Right lobe of liver (tissue), 6 donors: ENCODE results near the gene B3GALNT1. TPM values are rescaled to one million over a fixed set of nuclear protein-coding genes. Genes with fewer than 3 reads are reported as not detected.

Experiments
- ATAC-seq, 4 donors: fragments of 200-7000 bp; cut with Tn5 transposase; one replicate each; pipeline ENCODE4 v1.9.1; 2020; ENCODE audit warnings: mild to moderate bottlenecking in 4 of 4, moderate library complexity in 4 of 4
- DNase-seq, 3 donors: peaks; one replicate each; pipeline ENCODE4 v3.0.0-alpha.2; 2020
- H3K27ac ChIP-seq, 3 donors: fragments of 200-600 bp; one replicate each; pipeline ENCODE4 v1.8.0; 2022
- H3K27me3 ChIP-seq, 2 donors: fragments of 200-600 bp; one replicate each; pipeline ENCODE4 v1.8.0; 2022
- H3K36me3 ChIP-seq, 4 donors: fragments of 200-600 bp; sonication (generic) in 1 of 4; one replicate each; pipeline versions ENCODE4 v1.5.1 to v1.8.0; 2017 to 2022; ENCODE audit warnings: control low read depth in 1 of 4
- H3K4me1 ChIP-seq, 4 donors: fragments of 200-600 bp; sonication (generic) in 1 of 4; one replicate each; pipeline versions ENCODE4 v1.5.1 to v1.8.0; 2017 to 2022; ENCODE audit warnings: control low read depth in 1 of 4
- H3K4me3 ChIP-seq, 3 donors: fragments of 200-600 bp; one replicate each; pipeline ENCODE4 v1.8.0; 2022
- H3K9me3 ChIP-seq, 4 donors: fragments of 200-600 bp; sonication (generic) in 1 of 4; one replicate each; pipeline versions ENCODE4 v1.5.1 to v1.8.0; 2017 to 2022; ENCODE audit warnings: control low read depth in 1 of 4
- POLR2A ChIP-seq: fragments of 450-650 bp; IDR thresholded peaks from one replicate; pipeline ENCODE4 v1.6.1; 2017; ENCODE audit warnings: antibody characterized with exemption, mild to moderate bottlenecking
- WGBS: methylation state at CpG from one replicate; pipeline ENCODE4 v1.1.6; 2018; ENCODE audit warnings: low coverage, low lambda C conversion rate; ENCODE audit not compliant: insufficient coverage; ENCODE audit errors: missing lambda C conversion rate; 5-methylcytosine and 5-hydroxymethylcytosine counted together
- intact Hi-C, 2 donors: fragments of 100-400 bp; cut with DNase I; formaldehyde crosslinking; loops; one replicate each; pipeline versions ENCODE4 v1.11.2 to v1.14.1; 2022
- total RNA-seq, 6 experiments: library from RNA; depleted of rRNA in 2 of 6; stranded (reverse); fragments of >200 nt in 2 of 6; fragmentation: NEBNext Ultra II Directional in 3 of 6; extraction: Animal tissue kit (Norgen Biotek cat#: 25700) in 3 of 6; gene quantifications; one replicate each; pipeline versions ENCODE4 v1.1.0 to v1.2.4, GENCODE V29; 2016 to 2023
- TF ChIP-seq, protein P1 (sequence below), 4 donors: fragments of 200-600 bp in 3 of 4; fragments of 450-650 bp in 1 of 4; IDR thresholded peaks; one replicate each; pipeline versions ENCODE4 v1.5.1 to v1.8.0; 2016 to 2022; ENCODE audit warnings: antibody characterized with exemption in 4 of 4, mild to moderate bottlenecking in 2 of 4
- donor health status: DM: no; HTN: yes; CAD: no.
- donor health status: DM: no; HTN: no; CAD: no.
- donor health status: DM: no; HTN: no; CAD: no.
- donor health status: DM: no; HTN: yes; CAD: no.
- donor health status: DM: no; HTN: yes; CAD: no.

B3GALNT1 gene
- total RNA-seq, 6 experiments from 2014 or later, result 0.24 to 1.5 (median 0.70) TPM

DNA sequence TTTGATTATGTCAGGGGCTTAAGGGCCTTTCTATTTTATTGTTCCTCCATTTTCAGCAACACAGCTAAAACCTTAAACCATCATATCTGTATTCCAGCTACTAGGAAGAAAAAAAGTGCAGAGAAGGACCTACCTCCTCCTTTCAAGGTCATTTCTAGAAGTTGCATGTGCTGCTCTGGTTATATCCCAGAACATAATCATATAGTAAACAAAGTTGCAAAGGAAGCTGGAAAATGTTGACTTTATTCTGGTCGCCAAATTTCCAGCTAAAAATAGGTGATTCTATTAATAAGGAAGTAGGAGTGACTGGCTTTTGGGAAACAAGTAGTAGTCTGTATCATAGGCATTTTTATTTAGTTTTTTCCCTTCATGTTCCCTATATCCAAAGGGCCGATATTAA is 21.3 kb upstream of the B3GALNT1 start:
- Histone ChIP-seq H3K27me3 (no peaks in the 10 kb centered on the region), H3K27ac (no peak overlapping the region), H3K4me1 (no peaks in the 10 kb centered on the region), H3K36me3 (no peaks in the 10 kb centered on the region), H3K4me3 (no peak overlapping the region), H3K9me3 (peaks cover 0 to 7% (median 0%) of the 10 kb centered on the region in 4 donors)
- WGBS, result 69% methylated on average over 2 of the region's 2 CpGs
- DNase-seq (no peak), ATAC-seq (no peak)
- no peak for TF ChIP-seq POLR2A
- TF ChIP-seq, protein P1, sequence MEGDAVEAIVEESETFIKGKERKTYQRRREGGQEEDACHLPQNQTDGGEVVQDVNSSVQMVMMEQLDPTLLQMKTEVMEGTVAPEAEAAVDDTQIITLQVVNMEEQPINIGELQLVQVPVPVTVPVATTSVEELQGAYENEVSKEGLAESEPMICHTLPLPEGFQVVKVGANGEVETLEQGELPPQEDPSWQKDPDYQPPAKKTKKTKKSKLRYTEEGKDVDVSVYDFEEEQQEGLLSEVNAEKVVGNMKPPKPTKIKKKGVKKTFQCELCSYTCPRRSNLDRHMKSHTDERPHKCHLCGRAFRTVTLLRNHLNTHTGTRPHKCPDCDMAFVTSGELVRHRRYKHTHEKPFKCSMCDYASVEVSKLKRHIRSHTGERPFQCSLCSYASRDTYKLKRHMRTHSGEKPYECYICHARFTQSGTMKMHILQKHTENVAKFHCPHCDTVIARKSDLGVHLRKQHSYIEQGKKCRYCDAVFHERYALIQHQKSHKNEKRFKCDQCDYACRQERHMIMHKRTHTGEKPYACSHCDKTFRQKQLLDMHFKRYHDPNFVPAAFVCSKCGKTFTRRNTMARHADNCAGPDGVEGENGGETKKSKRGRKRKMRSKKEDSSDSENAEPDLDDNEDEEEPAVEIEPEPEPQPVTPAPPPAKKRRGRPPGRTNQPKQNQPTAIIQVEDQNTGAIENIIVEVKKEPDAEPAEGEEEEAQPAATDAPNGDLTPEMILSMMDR (IDR thresholded peaks at IDR 0.05), result no peak
- intact Hi-C loops, result no loop called here

DNA sequence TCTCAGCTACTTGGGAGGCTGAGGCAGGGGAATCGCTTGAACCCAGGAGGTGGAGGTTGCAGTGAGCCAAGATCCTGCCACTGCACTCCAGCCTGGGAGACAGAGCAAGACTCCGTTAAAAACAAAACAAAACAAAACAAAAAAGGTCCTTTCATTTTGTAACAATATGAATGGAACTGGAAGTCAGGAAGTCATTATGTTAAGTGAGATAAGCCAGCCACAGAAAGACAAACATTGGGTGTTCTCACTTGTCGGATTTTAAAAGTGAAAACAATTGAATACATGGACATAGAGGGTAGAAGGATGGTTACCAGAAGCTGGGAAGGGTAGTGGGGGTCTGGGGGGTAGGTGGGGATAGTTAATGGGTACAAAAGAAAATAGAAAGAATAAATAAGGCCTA is 12.5 kb upstream of the B3GALNT1 start:
- Histone ChIP-seq H3K27ac (no peak overlapping the region), H3K27me3 (no peaks in the 10 kb centered on the region), H3K36me3 (no peaks in the 10 kb centered on the region), H3K4me1 (no peaks in the 10 kb centered on the region), H3K4me3 (no peak overlapping the region), H3K9me3 (peaks cover 0 to 8% (median 0%) of the 10 kb centered on the region in 4 donors)
- DNase-seq (no peak), ATAC-seq (no peak)
- intact Hi-C loops, result no loop called here
- 57% methylated on average over 3 of the region's 3 CpGs for WGBS
- TF ChIP-seq, protein P1 (IDR thresholded peaks at IDR 0.05), result no peak
- no peak for TF ChIP-seq POLR2A

DNA sequence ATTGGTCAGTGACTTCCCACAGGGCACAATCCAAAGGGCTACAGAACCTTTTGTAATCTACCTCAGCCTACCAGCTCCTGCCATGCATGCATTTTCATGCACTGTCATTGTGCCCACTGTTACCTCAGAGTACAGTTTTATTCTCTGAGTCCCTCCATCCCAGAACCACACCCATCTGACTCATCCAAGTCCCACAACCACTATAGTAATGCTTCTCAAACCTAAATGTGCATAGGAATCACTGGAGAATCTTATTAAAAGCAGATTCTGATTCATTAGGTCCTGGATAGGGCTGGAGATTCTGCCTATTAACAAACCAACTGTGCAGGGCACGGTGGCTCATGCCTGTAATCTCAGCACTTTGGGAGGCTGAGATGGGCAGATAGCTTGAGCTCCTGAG is 3.7 kb upstream of the B3GALNT1 start:
- WGBS, result 100% methylated on average over 1 of the region's 1 CpG
- intact Hi-C loops, result no loop called here
- no peak for ATAC-seq

DNA sequence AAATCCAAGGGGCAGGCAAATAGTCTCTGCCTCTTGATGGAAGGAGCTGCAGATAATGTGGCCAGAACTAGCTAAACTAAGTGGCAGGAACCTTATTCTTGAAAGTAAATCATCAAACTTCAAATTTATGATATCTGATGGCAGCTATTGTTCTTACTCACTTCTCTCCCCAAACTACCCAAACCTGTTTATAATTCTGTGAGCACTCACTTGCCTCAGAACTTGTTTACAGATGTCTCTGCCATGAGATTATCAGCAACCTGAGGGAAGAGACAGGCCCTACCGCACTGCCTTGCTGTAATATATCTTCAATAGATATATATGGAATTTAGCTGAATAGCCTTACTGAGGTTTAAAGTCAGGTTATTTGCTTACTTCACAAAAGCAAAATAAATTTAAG is 2.2 kb upstream of the B3GALNT1 start:
- no peak for ATAC-seq
- WGBS, result 90% methylated on average over 1 of the region's 1 CpG
- H3K4me1 ChIP-seq, result no peaks in the 10 kb centered on the region
- no peak overlapping the region for H3K27ac ChIP-seq
- no peak overlapping the region for H3K4me3 ChIP-seq
- TF ChIP-seq POLR2A, result no peak
- H3K27me3 ChIP-seq, result no peaks in the 10 kb centered on the region
- DNase-seq, result no peak
- H3K9me3 ChIP-seq, result no peaks in the 10 kb centered on the region
- intact Hi-C loops, result no loop called here
- no peaks in the 10 kb centered on the region for H3K36me3 ChIP-seq

More for the DNA sequence above, 3.7 kb upstream of the B3GALNT1 start:
- Histone ChIP-seq H3K27me3 (no peaks in the 10 kb centered on the region), H3K27ac (no peak overlapping the region), H3K4me3 (no peak overlapping the region), H3K4me1 (no peaks in the 10 kb centered on the region), H3K36me3 (no peaks in the 10 kb centered on the region), H3K9me3 (no peaks in the 10 kb centered on the region)
- no peak for DNase-seq
- TF ChIP-seq, protein P1 (IDR thresholded peaks at IDR 0.05), result no peak
- no peak for TF ChIP-seq POLR2A

DNA sequence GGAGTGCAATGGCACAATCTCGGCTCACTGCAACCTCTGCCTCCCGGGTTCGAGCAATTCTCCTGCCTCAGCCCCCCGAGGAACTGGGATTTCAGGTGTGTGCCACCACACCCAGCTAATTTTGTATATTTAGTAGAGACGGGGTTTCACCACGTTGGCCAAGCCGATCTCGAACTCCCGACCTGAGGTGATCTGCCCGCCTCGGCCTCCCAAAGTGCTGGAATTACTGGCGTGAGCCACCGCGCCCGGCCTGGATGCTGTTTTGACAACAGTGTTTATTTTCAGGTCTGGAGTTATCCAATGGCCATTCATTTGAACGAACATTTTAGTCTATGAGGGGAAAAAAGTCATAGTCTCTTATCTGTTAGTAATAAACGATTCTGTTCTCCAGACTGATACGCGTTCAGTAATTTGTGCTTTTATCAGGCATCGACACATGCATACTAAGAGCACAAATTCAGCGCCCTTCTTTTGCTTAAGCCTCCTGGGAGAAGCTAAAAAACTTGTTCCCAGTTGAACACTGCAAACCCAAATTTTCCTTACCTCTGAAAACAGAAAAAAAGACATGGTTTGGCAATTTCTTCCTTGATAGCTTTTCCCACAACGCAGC is 1.3 kb downstream of the B3GALNT1 start:
- intact Hi-C loops, result no loop called here
- 85% methylated on average over 22 of the region's 22 CpGs for WGBS
- ATAC-seq (no peak), DNase-seq (no peak)
- H3K4me1 ChIP-seq, result no peaks in the 10 kb centered on the region
- peak overlapping the region; percentile 68 to 77 (median 73) for H3K4me3 ChIP-seq
- H3K27ac ChIP-seq, result no peak overlapping the region
- no peaks in the 10 kb centered on the region for H3K36me3 ChIP-seq
- H3K27me3 ChIP-seq, result no peaks in the 10 kb centered on the region
- H3K9me3 ChIP-seq, result no peaks in the 10 kb centered on the region
- TF ChIP-seq, protein P1 (IDR thresholded peaks at IDR 0.05), result no peak
- TF ChIP-seq POLR2A, result no peak
